Measurements from ENCODE around the gene F8. TPM values are rescaled to one million over a fixed set of nuclear protein-coding genes. Genes with fewer than 3 reads are reported as not detected.

The F8 gene
- total and polyA plus RNA-seq, 9 of the 15 experiments (the other 6 are each of a cell fraction or from before 2014, with no cell fraction given) = 0.41 to 3.8 (median 0.91) TPM

GRCh38 chrX:154819771-154820341 is 202.7 kb downstream of the F8 start (continued):
- TF ChIP-seq KDM2B (CRISPR knock-in tag; IDR thresholded peaks at IDR 0.05) = no peak
- no peak for TF ChIP-seq ARID3B (CRISPR knock-in tag; IDR thresholded peaks at IDR 0.05; ENCODE audit: borderline replicate concordance)
- TF ChIP-seq C11orf30 (IDR thresholded peaks at IDR 0.05; ENCODE audit: low read depth) = 0 out of 2 replicates have a peak, but pooled peaks have one; percentile 4
- no peak for TF ChIP-seq ETS1 (conservative IDR thresholded peaks at IDR 0.05; ENCODE audit: control insufficient read depth, low read depth, low read length)
- TF ChIP-seq ARID1B (IDR thresholded peaks at IDR 0.05) = 0 out of 2 replicates have a peak, but pooled peaks have one; percentile 3
- no peak for TF ChIP-seq SLC30A9 (CRISPR knock-in tag; IDR thresholded peaks at IDR 0.05)
- TF ChIP-seq ATF1 (CRISPR knock-in tag; IDR thresholded peaks at IDR 0.05) = no peak
- TF ChIP-seq ATF1 (tag; IDR thresholded peaks at IDR 0.05) = peak; percentile 62
- TF ChIP-seq PYGO2 (tag; IDR thresholded peaks at IDR 0.05) = no peak
- peak; percentile 69 for TF ChIP-seq CREM (IDR thresholded peaks at IDR 0.05; ENCODE audit: low read depth)
- peak; percentile 61 for TF ChIP-seq MEIS2 (IDR thresholded peaks at IDR 0.05; ENCODE audit: partially characterized antibody)

Measured in K562 (cell line).